CD4-positive, alpha-beta T cell treated with Interleukin-15 for 1 hour (primary cell): Measurements from ENCODE around the gene DAND5.

ENCODE experiments used
- DNase-seq: peaks from one replicate; pipeline ENCODE4 v3.0.0-alpha.2; 2020

The DAND5 gene

DNA sequence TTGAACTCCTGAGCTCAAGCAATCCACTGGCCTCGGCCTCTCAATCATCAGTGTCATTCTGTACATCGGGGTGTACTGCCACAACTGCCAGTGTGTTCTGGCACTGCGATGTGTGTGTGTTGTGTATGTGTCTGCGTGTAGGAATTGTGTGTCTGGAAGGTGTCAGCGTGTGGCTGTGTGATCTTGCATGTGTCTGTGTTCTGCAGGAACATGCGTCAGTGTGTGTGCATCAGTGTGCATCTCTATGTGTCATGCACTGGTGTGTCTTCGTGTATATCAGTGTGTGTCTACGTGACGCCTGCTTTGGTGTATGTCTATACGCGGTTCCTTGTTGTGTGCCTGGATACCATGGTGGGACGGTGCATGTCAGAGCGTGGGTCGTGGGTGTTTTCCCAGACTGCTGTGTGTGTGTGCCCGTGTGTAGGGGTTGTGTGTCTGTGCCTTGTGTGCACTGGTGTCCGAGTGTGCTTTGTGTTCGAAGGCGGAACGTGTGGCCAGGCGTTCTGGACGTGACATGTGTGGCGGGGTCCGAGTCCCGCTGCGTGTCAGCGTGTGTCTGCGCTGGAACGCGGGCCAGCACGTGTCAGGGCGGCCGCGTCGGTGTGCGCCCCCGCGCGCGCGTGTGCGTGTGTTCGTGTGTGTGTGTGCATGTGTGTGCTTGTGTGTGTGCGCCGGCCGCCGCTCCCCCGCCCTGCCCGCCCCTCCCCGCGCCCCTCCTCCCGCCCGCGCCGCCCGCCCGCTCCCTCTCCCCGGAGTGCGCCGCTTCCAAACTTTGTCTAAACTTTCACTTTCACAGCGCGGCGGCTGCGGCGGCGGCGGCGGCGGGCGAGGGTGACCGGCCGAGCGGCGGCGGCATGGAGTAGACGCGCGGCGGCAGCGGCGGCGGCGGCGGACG is 25.6 kb downstream of the DAND5 start, which contains the start of gene NFIX:
NFIX (plus strand) TSS at position 775 of the 895 bp plus-strand sequence. CDS start 363 bp downstream, outside the sequence.
- peak; percentile 49 for DNase-seq

DNA sequence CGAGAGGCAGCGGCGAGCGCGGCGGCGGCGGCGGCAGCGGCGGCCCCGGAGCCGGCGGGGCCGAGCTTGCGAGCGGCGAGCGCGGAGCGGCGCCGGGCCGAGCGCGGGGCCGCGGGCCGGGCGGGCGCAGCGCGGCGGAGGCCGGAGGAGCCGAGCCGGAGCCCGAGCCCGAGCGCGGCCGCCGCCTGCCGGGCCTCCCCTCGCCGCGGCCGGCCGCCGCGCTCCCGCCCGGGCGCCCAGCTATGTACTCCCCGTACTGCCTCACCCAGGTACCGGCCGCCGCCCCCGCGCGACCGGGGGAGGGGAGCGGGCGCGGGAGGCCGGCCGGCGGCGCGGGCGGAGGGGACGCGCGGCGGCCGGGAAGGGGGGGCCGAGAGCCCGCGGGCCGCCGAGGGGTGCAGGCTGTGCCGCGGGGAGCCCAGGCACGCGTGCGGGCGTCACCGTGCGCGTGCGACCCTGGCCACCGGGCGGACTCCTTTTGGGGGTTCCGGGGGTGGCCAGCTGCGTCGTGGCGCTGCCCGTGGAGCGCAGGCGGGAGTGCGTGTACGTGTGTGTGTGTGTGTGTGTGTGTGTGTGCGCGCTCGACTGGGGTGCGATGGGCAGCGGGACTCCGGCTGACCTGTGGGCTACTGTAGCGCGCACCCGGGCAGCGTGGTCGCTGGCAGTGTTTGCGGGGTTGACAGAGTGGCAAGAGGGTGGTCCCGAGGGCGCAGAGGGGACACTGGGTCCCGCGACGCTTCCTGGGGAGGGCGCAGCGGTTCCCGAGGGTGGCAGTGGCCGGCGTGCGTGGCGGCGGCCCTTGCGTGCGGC is 26.4 kb downstream of the DAND5 start:
- DNase-seq, result no peak

DNA sequence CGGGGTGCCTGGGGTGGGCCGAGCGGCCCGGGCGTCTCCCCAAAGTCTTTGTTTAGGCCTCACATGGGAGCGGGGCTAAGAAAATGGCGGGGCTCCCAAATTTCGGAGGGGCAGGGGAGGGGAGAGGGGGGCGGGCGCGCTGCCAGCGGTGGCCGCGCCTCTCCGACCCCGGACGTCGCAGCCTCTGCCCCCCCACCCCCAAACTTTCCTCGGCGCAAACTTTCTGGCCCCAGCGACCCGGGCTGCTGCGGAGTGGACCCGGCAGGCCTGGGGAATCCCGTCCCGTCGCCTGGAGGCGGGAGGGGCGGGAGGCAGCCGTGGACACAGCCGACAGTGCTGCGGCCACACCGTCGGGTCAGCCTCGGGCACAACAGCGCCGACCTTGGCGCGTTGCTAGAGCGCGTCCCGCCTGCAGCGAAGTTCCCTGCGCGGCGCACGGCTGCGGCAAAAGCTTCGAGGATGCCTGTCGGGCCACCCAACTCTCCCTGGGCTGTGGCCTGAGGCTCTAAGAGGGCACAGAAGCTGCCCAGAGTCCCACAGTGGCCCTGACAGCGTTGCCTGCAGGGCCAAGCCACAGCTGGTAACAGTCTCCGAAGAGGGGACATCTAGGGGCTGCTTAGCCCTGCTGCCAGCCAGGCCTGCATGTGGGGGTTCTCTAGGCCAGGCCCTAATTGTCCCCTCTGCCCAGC is 27.2 kb downstream of the DAND5 start:
- DNase-seq, result no peak

DNA sequence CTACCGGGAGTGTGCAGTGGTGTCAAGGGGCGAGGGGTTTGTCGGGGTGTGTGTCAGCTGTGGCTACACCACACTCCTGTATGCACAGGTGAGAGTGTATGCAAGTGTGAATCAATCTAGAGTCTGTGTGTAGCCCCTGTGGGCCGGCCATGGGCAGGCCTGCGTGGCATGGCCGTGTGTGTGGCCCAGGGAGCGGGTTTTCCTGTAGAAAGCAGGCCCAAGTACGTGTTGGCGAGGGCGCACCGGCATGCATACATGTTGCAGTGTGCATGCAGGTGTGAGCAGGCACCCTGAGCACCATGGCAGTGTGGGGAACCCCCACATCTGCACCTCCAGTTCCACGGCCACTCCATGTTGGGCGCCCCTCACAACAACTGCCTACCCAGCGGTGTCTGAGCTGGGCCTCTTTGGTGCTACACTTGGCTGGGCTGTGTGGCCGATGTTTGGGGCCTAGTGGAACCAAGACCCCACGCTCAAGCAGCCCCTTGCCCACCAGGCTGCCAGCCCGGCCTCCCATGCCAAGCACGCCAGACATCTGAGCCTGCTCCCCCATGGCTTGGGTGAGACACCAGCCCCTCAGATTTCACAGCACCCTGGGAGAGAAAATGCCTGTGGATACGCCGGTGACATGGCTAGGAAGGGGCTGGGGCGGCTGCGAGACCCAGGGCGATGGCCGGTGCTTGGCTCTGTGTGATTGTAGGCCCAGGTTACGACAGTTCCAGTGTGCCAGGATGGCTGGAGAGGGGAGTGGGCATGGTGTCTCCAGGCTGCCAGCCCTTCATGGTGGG is 28.0 kb downstream of the DAND5 start:
- DNase-seq, result no peak

DNA sequence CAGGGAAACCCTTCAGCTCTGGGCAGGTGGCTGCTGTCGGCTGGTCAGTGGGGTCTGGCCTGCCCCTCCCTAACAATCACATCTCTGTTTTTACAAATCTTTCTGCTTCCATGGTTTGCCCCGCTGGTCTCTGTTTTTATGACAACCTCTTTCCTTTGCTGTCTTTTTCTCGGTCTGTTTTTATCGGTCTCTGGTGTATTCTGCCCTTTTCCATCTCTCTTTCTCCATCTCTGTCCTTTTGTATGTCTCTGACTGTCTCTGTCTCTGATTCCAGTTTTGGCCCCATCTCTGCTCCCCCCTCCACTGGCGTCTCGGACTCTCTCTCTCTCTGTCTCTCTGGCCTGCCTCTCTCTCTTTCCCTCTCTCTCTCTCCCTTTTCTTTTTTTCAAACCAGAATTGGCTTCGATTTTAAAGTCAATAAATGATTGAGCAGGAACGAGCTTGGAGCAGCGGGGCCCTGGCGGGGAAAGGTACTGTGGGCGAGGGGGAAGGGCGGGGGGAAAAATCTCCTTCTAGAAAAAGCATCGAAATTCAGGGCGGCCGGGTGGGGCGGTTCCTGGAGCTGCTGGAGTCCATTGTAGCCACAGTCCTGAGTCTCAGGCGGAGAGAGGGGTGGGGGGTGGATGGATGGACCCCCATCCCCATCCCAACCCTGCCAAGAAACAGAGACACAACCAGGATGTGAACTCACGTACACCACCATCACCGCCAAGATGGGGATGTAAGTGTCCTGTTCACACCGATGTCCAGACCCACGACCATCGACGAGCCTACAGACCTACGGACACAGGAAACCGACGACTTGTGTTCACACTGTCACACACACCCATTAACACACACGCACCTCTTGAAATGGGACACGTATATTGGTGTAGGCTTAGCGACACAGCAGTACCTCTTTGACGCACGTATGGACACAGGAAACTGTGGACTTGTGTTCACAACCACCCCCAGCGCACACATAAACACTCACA is 28.9 kb downstream of the DAND5 start:
- DNase-seq, result no peak

DNA sequence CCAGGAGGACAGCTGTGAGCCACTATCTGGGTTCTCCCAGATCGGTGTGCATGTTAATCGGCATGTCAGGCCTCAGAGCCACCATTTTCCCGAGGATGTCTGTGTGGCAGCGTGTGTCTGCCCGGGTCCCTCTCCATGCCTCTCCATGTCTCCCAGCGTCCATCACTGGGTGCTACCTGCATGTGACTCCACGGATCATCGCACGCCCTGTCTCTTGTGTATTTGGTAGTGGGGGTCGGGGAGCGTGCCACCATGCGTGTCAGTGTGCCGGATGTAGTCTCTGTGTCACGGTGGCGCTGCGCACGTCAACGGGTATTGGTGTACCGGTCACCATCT is 31.8 kb downstream of the DAND5 start:
- DNase-seq, result no peak

DNA sequence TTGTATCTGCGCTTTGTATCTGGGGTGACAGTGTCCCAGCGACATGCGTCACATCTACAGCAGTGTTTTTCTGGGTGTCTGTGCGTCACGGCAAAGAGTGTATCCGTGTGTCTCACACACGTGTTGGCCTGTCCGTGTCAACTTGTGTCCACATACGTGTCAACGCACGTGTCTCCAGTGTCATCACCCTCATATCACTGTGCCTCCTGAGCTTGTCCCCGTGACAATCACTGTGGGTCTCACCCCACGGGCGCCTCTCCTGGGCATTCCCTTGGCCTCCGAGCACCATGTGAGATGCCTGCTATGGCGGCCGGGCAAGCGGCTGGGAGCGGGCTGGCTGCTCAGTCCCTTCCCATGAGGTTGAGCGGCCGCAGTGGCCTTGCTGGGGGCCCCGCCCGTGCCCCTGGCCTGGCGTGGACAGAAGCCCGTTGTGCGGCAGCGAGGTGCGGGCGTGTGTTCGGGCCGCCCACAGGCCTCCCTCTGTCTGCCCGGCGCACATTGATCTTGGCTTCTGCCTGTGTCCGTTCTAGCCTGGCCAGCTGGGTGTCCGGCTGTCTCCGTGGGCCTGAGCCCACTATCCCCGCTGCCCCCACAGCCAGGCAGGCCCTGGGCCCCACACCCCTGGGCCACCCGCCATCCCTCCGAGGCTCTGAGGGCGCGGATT is 32.3 kb downstream of the DAND5 start:
- no peak for DNase-seq

DNA sequence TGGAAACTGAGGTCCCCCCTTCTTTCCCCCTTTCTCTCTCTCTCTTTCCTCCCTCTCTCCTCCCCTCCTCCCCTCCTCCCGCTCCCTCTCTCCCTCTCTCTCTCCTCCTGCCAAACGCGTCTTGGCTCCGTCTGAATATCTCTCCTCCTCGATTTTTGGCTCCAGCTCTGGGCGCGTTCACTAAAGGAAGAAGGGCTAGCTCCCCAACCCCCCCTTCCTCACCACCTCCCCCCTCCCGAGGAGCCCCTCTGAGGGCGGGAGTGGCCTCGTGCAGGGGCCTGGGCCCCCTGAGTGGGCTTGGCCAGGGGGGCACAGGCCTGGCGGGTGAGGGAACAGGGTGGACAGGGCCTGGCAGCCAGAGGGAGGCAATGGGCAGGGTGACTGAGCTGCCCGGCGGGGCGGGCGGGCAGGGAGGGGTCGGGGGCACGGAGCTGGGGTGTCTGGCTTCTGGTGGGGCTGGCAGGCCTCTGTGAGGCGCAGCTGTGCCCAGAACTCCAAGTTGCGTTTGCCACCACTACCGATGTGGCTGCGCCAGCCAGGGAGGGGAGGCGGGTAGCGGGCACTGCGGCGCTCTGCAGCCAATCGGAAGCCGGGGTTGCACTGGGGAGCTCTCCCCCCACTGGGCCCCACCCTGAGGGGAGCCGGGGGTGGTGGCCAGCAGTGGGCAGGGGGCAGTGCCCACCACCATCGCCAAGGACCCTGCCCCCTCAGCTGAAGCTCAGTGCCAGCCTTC is 33.0 kb downstream of the DAND5 start:
- no peak for DNase-seq

DNA sequence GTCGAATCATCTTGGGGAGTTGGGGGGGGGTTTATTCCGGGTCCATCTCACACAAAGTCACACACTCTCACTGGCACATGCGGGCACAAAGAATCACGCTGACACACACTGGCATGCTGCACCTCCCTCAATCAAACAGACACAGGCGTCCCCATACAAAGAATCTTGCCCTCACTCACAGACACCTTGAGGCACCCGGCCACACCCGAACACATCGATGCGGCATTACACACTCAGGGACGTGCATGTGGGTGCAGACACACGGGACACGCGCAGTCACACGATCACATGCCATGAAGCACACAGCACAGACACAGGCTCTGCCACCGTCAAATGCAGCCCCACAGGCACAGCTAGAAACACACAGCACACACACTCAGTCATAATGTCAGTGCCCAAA is 33.7 kb downstream of the DAND5 start:
- no peak for DNase-seq

DNA sequence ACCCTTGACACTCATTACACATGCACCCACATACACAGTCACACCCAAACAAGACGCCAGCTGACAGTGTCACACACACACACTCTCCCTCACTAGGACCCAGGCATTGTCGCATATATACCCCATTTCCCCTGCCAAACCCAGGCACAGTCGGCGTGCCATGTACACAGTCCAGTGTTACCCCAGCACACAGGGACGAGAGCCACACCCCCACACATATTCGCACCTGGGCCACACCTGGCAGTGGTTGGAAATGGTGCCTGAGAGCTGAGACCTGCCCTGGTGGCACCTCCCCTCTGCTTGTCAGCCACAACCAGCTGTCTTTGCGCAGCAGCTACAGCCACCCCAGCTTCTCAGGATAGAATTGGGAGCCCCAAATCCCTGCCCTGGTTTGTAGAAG is 34.9 kb downstream of the DAND5 start:
- DNase-seq, result no peak

DNA sequence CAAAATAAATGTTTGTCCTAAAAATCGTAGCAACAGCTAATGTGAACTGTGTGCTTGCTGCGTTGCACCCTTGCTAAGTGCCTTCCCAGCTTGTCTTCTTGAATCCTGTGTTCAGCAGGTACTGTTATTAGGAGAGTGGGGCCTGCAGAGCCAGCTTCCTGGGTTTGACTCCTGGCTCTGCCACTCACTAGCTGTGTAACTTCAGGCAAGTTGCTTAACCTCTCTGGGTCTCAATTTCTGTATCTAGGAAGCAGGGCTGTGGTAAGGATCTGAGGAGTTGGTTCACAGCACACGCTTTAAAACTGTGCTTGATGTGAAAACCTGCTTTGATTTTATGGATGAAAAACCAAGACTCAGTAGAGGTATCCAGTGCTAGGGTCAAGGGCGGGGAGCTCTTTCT is 35.9 kb downstream of the DAND5 start:
- no peak for DNase-seq

DNA sequence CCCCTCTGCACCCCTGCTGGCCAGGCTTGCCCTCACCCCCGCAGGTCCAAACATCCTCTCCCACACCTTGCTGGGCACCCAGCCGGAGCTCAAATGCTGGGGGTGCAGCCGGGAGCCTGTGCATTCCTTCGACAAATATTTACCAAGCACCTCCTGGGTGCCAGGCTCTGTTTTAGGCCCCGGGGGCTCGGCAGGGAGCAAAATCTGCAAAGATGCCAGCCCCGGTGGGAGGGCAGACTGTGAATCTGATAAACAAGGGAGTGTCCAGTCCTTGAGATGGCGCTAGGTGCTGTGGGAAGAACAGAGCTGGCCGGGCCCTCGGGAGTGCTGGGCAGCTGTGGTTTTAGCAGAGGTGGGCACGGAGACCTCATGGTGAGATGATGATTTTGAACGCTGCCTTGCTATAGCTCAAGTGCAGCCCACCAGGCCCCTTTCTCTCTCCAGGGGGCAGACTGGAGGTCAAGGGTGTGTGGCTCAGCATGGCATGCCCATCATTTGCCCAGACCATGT is 36.5 kb downstream of the DAND5 start:
- no peak for DNase-seq

DNA sequence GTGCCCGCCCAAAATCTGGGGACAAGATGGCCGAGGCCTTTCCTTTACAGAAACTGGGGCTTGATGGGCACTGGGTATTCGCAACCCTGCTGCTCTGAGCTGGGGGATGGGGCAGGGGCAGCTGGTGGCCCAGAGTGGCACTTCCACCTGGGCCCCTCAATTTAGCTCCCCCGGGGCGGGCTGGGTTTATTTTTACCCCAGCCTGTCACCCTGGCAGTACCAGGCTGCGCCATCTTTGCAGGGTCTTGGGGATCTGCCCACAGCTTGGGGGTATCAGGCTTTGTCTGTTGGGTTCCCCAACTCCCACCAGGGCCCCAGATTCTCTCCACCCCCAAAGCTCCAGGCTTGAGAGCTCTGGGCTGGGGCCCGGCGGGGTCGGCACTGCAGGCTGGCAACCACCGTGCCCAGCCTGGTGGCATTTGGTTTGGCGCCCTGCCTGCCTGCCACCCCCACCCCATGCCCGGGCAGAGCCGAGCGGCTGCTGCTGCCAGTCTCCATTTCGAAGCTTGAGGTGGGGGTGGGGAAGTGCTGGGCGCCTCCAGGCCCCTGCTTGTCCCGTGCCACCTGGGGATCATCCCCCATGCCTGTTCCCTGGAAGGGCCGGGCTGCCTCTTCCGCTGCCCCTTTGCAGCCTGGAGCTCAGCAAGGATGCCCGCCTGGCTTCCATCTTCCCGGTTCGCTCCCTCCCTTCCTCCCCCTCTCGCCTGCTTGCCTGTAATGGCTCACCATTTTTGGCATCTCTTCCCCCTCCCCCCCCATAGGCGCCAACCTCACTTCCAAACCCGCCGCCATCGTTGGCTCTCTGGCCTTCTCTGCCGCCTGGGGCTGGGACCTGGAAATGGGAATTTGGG is 37.3 kb downstream of the DAND5 start:
- DNase-seq, result no peak

DNA sequence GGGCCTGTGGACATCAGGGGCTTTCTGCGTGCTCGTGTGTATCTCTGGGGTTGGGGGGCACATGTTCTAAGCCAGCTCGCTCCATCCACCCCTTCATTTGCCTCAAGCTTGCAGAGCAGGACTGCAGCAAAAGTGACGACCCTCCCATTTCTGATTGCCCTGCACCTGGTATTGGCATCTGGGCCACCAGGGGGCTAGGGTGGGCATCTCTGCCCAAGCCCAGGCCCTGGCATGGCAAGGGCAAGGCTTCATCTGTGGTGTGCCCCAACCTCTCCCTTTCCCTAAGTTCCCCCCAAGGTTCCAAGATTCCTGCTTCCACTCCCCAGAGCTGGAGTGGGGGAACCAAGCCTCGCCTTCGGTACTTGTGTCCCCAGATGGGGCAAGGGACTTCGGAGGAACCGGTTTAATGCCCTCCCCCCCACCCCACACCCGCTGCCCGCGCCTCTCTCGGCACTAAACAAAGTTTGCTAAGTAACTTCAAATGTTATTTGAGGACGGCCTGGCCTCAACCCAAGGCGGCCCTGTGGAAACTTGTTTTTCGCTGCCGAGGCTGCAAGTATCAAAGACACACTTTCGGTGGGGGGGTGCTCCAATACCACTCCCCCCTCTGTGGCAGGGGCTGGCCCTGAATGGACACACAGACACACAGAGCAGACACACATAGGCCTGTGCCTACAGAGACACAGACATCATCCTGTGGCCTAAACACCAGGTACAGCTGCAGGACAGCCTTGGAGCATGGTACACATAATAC is 38.1 kb downstream of the DAND5 start:
- no peak for DNase-seq

DNA sequence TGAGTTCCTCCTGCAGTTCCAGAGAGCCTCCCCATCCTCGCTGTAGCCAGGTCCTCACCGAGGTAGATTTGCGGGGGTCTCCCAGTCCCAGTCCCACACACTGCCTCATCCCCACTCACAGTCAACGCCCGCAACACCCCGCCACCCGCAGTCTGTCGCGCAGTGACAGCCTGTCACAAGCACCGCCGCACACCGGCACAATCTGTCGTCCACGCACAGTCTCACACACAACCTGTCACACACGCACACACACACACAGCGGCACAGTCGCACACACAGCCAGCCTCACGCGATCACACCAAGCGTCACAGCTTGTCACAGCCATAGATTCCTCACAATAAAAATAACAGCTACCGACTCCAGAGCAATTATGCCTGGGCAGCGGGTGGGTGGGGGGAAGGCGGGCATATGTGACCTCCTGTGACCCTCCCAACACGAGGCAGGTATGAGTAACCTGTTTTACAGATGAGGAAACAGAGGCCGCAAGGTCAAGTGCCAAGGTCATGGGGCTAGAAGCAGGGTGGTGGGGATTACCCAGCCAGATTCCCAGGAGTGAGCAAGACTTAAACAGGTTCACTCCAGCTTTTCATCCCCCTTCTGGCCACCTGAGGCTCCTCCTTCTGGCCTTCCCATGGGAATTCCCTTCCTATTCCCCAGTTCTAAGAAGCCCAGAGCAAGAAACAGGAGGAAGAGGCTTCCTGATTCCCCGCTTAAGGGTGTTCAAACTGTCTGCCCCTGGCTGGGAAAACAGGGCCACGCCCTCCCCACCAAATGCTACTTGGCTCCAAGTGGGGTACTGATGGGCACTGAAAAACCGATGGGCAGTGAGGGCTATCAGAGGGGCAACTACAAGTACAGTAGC is 39.8 kb downstream of the DAND5 start:
- DNase-seq, result no peak

DNA sequence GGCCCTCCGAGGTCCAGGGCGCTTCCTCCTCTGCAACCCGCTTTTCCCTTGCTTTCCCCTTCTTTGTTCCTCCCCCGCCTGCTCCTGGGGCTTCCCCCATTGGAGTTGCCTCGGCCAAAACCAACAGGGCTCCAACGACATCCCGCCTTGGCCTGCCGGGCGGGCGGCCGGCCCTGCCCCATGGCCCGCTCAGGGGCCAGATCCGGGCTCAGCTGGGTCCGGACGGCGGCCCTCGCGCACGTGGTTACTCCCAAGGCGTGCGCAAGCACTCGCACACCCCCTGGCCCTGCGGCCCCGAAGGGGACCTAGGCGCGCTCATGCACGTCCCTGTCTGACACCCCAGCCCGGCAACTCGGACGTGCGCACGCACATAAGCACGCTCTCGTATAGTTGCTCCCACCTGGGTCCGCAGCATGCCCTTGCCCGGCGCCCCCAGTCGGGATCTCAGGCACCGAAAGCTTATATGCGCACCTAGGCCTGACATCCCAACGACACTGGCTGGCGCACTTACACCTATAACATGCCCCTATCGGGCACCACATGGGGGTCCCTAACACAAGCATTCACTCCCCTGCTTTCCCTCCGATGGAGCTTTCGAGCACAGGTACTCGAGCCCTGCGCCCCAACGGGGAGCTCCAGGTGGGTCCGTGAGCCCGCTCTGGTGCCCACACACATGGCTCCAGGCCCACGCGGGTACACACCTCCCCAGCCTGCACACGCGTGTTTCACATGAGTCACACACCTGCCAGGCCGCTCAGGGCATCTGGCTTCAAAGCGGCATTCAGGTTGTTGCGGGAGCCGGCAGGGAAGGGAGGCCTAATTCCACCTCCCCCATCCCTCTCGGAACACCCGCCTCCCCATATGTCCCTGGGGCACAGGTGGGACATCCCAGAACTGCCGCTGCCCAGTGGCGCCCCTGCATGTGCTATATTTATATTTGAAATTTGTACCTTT is 40.9 kb downstream of the DAND5 start:
- no peak for DNase-seq
